HT1080 (cell line): ENCODE results near the gene ZNF396. TPM values are rescaled to one million over a fixed set of nuclear protein-coding genes. Genes with fewer than 3 reads are reported as not detected.
A peak's percentile ranks its signal among the peaks of the same experiment; 100 is the strongest.

Experiments used
- DNase-seq: peaks from one replicate; pipeline ENCODE4 v3.0.0-alpha.2; 2015; ENCODE audit warnings: low read depth
- total RNA-seq: library from RNA; depleted of rRNA; stranded (reverse); fragments of >200 nt; shearing (Covaris generic); gene quantifications from 2 replicates; pipeline ENCODE4 v1.2.3, GENCODE V29; 2014; rRNA removed

The ZNF396 gene
- total RNA-seq, 1 experiment from 2014 or later: not detected

GRCh38 chr18:35343488-35343935 is 33.6 kb downstream of the ZNF396 start:
- DNase-seq: peak; percentile 7

- no peak for DNase-seq
Observed at GRCh38 chr18:35337286-35337685, 39.9 kb downstream of the ZNF396 start.

DNA sequence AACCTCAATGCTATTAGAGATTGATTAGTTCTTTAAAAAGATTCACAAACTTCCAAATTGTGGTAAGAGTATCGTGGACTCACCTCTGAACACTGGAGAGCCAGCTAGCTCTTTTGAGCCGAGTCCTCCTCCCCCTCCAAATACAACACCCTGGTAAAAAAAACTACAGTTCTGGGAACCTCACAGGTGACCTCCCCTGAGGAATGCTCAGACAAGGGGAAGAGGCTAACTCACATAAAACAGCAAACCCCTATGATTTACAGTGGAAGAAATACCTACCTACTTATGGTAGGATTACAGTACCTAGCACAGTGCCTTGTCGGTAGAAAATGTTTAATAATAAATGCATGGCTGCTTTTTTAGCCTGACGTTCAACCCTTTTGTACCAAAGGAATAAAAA is 41.3 kb downstream of the ZNF396 start:
- DNase-seq: no peak

GRCh38 chr18:35334821-35335220 is 42.3 kb downstream of the ZNF396 start:
- DNase-seq: no peak

DNA sequence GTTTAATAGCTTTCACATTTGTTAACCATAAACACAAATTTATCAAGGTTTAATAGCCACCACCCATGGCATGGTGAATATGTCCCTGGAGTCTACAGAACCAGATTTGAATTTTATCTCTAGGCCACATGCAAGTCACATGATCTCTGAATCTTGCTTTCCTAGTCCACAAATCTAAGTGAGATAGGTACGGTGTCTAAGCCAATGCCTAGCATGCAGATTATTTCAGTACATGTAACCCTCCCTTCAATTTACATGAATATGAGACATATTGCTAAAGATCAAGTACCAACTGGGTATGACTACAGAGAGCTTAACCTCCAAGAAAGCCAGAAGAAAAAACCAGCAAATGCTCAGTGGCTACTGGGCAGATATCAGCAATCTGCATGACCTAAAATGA is 42.9 kb downstream of the ZNF396 start:
- DNase-seq: no peak

DNA sequence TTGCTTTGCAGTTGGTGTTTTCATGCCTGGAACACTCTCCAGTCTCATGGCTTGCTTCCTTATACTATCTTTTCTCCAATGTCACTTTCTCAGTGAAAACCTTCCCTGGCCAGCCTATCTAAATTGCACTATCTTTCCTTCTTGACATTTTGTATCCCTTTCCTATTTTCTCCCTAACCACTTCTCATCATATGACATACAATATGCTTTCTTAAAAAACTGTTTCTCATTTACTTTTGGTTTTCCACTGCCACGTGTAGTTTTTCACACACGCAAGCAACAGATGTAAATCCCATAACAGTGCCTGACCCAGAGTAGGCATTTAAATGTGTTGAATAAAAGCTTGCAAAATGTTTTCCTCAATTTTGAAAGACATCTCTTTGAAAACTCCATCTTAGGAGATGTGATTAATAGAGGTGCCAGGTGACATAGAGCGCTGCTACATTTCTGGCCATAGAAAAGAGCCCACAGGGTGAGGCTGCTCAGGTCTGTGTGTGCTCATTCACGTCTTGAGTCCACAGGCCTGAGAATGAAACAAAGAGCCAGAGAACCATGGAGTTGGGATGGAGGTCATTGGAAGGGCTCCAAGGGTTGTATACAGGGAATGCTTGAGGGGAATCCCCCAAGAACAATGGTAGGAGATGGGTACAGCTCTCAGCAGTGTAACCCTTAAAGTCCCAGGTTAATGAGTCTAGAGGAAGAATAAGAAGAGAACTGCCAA is 45.6 kb downstream of the ZNF396 start:
- DNase-seq: no peak

DNA sequence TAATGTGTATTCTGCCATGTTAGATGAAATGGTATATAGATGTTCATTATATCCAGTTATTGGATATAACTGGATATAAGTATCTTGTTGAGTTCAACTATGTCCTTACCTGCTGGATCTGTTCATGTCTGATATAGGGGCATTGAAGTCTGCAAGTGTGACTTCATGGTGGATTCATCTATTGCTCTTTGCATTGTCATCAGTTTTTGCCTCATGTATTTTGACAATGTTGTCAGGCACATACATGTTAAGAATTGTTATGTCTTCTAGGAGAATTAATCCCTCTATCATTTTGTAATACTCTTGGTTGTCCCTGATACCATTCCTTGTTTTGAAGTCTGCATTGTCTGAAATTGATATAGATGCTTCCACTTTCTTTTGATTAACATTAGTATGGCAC is 48.3 kb downstream of the ZNF396 start:
- DNase-seq: no peak

DNA sequence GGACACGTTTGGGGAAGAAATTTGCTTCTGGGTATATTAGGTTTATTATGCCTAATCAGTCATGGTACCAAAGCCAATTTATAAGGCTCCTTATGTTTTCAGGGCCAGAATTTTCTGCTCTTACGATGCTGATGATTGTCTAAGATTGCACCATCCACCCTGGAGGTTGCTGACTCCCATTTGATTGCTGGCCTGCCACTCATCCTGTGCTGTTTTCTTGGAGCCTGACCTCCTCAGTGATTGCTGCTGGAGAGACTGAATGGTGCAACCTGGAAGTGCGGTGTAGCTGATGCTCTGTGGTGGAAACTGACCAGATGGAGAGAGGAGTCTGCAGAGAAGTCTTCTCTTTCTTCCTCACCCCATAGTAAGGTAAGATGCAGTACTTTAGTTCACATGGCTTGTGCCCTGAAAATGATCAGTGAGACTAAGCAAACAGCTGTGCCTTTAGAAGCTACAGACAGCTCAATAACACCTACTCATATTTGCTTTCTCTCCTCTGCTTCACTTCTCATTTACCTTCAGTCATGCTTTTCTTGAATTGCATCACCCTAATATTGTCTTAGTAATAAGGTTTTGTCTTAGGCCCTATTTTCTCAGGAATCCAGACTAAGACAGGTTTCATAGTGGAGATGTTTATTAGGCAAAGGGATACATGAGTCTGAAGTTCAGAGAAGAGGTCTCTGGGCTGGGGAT is 50.3 kb downstream of the ZNF396 start:
- DNase-seq: no peak

GRCh38 chr18:35324926-35325655 is 52.0 kb downstream of the ZNF396 start:
- no peak for DNase-seq

GRCh38 chr18:35322486-35323458 is 54.4 kb downstream of the ZNF396 start:
- DNase-seq: peak; percentile 33

Other genes starting within 250 kb of the ZNF396 start
- gene ZNF397, start 136.3 kb downstream of the ZNF396 start, total RNA-seq: 5.0 and 5.1 TPM in 2 replicates
- 2.8 and 6.3 TPM in 2 replicates for gene ZSCAN30, start 87.1 kb downstream of the ZNF396 start, total RNA-seq
- 20.7 and 21.1 TPM in 2 replicates for gene ZNF24, start 32.9 kb downstream of the ZNF396 start, total RNA-seq
- 15.7 and 20.5 TPM in 2 replicates for gene INO80C, start 120.6 kb upstream of the ZNF396 start, total RNA-seq
- 53.5 and 59.5 TPM in 2 replicates for gene GALNT1, start 204.4 kb upstream of the ZNF396 start, total RNA-seq